ENCODE measurements around the gene C2orf68.
"Not testable (repeated sequence)": the region's sequence is repeated elsewhere in the genome, so short reads cannot be mapped to it uniquely, and the experiment has no call there.

DNA sequence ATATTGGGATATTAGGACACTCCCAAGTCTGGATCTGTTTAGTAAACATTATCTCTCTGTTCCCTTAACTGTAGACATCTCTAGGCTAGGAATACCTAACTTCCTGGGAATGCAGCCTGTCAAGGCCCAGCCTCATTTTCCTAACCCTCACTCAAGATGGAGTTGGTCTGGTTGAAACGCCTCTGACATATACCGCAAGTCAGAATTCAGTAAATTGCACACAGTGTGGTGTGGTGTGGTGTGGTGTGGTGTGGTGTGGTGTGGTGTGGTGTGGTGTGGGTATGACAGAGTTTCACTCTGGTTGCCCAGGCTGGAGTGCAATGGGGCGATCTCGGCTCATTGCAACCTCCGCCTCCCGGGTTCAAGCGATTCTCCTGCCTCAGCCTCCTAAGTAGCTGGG lies 2.9 kb upstream of the C2orf68 start:
- not testable (repeated sequence) for TF ChIP-seq POLR2AphosphoS5 (IDR thresholded peaks at IDR 0.05; ENCODE audit: borderline replicate concordance, low read depth, low read length); EZH2 (IDR thresholded peaks at IDR 0.05)

All from SK-N-MC (cell line).